Measurements from ENCODE around the gene CALY.

- TF ChIP-seq, protein P1, sequence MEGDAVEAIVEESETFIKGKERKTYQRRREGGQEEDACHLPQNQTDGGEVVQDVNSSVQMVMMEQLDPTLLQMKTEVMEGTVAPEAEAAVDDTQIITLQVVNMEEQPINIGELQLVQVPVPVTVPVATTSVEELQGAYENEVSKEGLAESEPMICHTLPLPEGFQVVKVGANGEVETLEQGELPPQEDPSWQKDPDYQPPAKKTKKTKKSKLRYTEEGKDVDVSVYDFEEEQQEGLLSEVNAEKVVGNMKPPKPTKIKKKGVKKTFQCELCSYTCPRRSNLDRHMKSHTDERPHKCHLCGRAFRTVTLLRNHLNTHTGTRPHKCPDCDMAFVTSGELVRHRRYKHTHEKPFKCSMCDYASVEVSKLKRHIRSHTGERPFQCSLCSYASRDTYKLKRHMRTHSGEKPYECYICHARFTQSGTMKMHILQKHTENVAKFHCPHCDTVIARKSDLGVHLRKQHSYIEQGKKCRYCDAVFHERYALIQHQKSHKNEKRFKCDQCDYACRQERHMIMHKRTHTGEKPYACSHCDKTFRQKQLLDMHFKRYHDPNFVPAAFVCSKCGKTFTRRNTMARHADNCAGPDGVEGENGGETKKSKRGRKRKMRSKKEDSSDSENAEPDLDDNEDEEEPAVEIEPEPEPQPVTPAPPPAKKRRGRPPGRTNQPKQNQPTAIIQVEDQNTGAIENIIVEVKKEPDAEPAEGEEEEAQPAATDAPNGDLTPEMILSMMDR (IDR thresholded peaks at IDR 0.05) = no peak
- TF ChIP-seq POLR2A (IDR thresholded peaks at IDR 0.05) = no peak
Observed at GRCh38 chr10:133332936-133333699, 3.6 kb downstream of the CALY start.

Data from heart left ventricle (tissue), 13 donors.